GM08714 (cell line): Measurements from ENCODE around the gene CHKA.

Experiments used
- H3K4me3 ChIP-seq: fragments of 200-500 bp; sonication (Bioruptor generic); 2 replicates; pipeline ENCODE4 v1.5.1; 2014; ENCODE audit warnings: mild to moderate bottlenecking, low read length, inconsistent platforms
- ZNF274 ChIP-seq: IDR thresholded peaks from 2 replicates; pipeline ENCODE4 v1.6.1; 2012; ENCODE audit warnings: mild to moderate bottlenecking, low read depth, low read length

CHKA gene

DNA sequence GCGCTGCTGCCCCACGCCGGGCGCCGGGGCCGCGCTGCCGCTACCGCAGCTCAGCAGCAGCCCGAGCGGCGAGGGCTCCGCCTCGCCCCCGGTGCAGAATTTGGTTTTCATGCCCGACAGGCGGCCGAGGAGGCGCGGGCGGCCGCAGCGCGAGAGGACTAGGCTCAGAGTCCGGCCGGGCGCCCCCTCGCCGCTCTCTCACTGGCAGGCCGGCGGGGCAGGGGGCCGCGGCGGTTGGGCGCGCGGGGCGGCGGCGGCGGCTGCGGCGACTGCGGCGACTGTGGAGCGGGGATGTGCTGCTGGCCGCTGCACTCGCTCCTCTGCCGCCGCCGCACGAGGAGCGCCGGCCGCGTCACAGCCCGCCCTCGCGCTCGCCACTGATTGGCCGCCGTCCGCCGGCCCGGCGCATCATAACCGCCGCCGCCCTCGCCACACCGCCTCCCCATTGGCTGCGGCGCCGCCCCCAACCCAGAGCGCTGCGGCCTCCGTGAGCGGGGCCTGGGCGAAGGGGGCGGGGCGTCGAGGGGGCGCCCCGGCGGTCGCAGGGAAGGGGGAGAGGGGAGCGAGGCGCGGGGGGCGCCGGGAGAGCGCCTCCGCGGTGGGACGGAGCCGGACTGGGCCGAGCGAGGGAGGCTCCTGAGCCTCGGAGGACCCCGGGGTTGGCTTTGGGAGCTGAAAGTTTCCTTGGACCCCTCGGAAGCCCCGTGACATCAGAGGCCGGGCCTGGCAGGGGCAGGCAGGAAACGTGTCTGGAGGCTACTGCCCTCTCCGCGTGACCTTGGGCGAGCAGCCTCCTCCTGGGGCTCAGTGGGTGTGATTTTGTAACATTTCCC, at the start of gene CHKA:
TSS of gene CHKA (minus strand) at position 322 of the 833 bp plus-strand sequence. CDS start at position 111, 211 bp downstream.
- peak within 1 kb of the TSS; percentile 93 for H3K4me3 ChIP-seq
- TF ChIP-seq ZNF274: no peak

- TF ChIP-seq ZNF274: no peak
- H3K4me3 ChIP-seq: no peak overlapping the region
Observed at GRCh38 chr11:68169442-68169841, 48.3 kb upstream of the CHKA start.

GRCh38 chr11:68168694-68169093, 47.5 kb upstream of the CHKA start:
- no peak overlapping the region for H3K4me3 ChIP-seq
- no peak for TF ChIP-seq ZNF274

DNA sequence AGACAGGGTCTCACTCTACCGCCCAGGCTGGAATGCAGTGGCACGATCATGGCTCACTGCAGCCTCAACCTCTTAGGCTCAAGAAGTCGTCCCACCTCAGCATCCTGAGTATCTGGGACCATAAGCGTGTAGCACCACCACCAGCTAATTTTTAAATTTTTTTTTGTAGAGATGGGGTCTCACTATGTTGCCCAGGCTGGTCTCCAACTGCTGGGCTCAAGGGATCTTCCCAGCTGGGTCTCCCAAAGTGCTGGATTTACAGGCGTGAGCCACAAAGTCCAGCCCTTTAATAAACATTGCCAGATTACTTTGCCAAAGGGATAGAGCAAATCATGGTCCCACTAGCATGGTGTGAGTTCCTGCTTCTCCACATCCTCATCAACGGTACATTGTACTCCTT, 46.3 kb upstream of the CHKA start:
- TF ChIP-seq ZNF274: no peak
- H3K4me3 ChIP-seq: no peak overlapping the region

DNA sequence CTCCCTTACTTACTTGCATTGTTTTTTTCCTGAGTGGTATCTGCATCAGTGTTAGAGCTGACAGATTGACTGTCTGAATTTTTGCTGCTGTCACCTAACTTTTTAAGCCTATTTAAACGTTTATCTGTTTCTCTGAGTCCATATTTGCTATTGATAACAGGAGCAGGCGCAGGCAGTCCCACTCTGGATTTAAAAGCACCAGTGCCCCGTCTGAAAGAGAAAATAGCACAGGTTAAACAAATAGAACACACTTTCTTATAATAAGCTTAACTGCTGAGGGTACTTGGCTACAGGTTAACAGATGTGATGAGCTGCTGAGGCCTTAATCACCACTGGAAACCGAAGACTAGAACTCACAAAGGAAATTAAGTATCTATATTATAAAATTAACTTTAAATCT, 45.8 kb upstream of the CHKA start:
- no peak for TF ChIP-seq ZNF274
- H3K4me3 ChIP-seq: no peak overlapping the region

DNA sequence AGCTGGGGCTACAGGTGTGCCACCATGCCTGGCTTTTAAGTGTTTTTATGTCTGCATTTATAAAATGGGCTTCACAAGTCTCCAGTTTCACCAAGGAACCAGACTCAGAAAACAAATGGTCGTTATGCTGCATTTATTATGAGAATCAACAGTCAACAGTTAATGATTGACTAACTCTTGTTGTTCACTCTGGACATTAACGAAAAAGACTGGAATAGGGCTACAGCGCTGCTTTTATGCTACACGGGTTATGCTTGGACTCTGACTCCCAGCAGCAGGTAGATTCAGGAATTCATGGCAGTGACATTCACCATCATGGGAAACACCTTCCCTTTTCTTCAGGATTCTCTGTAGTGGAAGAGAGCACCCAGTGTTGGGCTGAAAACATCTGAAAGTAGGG, 44.4 kb upstream of the CHKA start:
- no peak for TF ChIP-seq ZNF274
- no peak overlapping the region for H3K4me3 ChIP-seq

DNA sequence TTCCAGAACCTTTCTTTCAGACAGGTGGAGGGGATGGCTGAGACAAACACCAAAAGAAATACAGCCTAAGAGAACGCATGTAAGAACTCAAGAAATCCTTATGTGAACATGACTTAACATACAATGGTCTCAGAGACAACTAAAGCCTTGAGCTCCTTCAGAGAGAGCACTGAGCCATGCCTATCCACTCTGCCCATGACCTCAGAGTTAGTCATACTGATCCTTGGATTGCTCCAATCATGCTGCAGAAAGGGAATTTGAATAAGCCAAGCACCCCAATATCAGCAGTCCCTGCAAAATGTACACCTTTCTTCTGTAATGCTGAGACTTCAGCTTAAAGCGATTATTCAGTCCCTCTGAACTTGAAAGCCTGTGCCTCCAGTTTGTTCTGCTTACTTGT, 43.2 kb upstream of the CHKA start:
- no peak overlapping the region for H3K4me3 ChIP-seq
- TF ChIP-seq ZNF274: no peak

DNA sequence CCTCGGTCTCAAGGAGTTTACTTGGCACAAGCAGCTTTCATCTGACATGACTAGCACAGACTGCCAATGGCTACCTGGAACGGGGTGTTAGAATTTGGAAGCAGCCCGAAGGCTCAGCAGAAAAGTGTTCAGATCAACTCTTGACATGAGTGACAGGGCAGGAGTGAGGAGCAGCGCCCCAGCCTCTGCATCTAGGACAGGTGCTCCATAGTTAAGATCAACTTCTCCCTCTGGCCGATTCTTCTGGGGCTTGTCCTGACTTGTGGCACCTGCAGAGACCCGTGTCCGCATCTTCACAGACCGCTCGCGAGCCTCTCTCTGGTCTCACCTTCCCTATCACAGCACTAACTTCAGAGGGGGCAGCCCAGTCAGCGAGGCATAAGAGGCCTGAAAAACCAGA, 42.5 kb upstream of the CHKA start:
- no peak overlapping the region for H3K4me3 ChIP-seq
- TF ChIP-seq ZNF274: no peak

- TF ChIP-seq ZNF274: no peak
- H3K4me3 ChIP-seq: no peak overlapping the region
Observed at GRCh38 chr11:68160100-68160695, 39.0 kb upstream of the CHKA start.

DNA sequence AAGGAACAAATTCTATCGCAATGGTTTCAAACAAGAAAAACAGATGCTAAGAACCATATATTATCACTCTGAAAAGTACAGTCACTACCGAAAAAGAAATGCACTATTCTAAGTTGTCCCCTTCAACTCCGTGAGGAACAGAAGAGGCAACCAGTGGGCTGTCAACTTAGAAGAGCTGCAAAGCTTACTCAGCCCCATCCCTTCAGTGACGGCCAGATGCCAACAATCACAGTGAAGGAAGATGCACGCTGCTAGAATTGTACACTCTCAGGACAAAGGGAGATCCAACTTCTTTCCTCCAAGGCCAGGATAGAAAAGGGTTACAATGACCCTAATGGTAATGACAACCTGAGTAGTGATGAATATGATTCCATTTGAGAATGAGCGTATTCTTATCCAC, 38.5 kb upstream of the CHKA start:
- no peak overlapping the region for H3K4me3 ChIP-seq
- no peak for TF ChIP-seq ZNF274

DNA sequence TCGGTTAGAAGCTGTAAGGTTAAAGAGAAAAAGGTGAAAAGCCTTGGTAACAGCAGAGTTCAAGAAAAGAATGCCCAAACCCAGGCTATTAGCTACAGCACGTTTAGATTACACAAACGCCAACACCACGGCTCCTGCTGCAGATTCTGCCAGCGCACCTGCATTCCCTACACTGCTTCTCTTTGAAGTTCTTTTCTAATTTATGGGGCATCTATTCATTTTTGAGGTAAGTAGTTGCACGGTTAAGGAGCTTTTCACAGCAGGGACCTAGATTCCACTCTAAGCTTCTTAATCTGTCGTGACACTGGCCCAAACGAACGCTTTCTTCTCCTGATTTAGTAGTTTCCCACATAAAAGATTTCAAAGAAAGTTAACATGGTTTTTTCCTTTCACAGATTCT, 38.0 kb upstream of the CHKA start:
- H3K4me3 ChIP-seq: no peak overlapping the region
- TF ChIP-seq ZNF274: no peak

- no peak for TF ChIP-seq ZNF274
- no peak overlapping the region for H3K4me3 ChIP-seq
Observed at GRCh38 chr11:68158580-68158979, 37.4 kb upstream of the CHKA start.

- no peak overlapping the region for H3K4me3 ChIP-seq
- TF ChIP-seq ZNF274: no peak
Observed at GRCh38 chr11:68153742-68154141, 32.6 kb upstream of the CHKA start.

DNA sequence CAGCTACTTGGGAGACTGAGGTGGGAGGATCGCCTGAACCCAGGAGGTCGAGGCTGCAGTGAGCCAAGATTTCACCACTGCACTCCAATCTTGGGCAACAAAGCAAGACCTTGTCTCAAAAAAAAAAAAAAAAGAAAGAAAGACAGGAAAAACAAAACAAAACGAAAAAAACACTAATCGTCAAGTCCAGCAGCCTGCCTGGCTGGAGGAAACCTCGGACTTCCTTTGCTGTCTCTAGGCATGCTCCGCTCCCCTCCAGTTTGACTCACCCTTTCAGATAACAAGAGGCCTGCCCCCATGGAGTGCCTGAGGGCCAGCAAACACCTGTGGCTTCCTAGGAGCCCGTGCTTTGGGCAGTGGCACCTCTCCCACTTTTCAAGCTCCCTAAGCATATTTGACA, 28.8 kb upstream of the CHKA start:
- H3K4me3 ChIP-seq: no peak overlapping the region
- TF ChIP-seq ZNF274: no peak

DNA sequence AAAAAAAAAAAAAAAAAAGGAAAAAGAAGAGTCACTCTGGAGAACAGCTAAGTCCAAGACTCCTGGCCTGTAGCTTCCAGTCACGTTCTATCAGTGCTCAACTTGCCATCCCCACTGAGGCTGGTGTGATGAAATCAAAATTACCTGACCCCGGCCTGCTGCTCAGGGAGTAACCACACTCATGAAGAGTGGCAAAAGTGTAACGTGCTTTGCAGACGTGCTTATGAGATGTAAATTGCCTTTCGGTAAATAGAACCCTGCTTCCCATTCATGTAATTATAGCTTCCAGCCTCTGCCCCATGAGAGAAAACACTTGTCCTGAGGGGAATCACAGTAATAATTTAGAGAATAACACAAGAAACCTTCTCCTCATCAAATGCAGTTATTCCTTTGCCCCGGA, 28.2 kb upstream of the CHKA start:
- no peak overlapping the region for H3K4me3 ChIP-seq
- no peak for TF ChIP-seq ZNF274
